ENCODE results near the gene EFL1. TPM values are rescaled to one million over a fixed set of nuclear protein-coding genes. Genes with fewer than 3 reads are reported as not detected.
"Not testable (repeated sequence)": the region's sequence is repeated elsewhere in the genome, so short reads cannot be mapped to it uniquely, and the experiment has no call there.

The EFL1 gene
- total and polyA plus RNA-seq, 7 donors, result 9.2 to 19.7 (median 13.1) TPM

GRCh38 chr15:82245956-82246355 is 16.6 kb downstream of the EFL1 start:
- ATAC-seq; intact Hi-C loops (cut with DNase I); H3K9me3 ChIP-seq; DNase-seq; H3K4me3 ChIP-seq; H3K4me1 ChIP-seq; H3K27me3 ChIP-seq (ENCODE audit: insufficient read depth in 3 of 3, low read length in 2 of 3); H3K27ac ChIP-seq: not testable (repeated sequence)
- 93 to 96% (median 95%) methylated on average over 5 of the region's 5 CpGs for WGBS, 3 donors
- peaks cover 0 to 34% of the 10 kb centered on the region in 2 donors for H3K36me3 ChIP-seq (ENCODE audit: insufficient read depth in 1 of 2, low read depth in 1 of 2)

GRCh38 chr15:82243644-82244043 is 18.9 kb downstream of the EFL1 start:
- 79 to 97% (median 80%) methylated on average over 3 of the region's 5 CpGs for WGBS, 3 donors
- H3K27me3 ChIP-seq (ENCODE audit: insufficient read depth in 3 of 3, low read length in 2 of 3); H3K27ac ChIP-seq; DNase-seq; H3K9me3 ChIP-seq; intact Hi-C loops (cut with DNase I); H3K4me1 ChIP-seq; H3K4me3 ChIP-seq; ATAC-seq: not testable (repeated sequence)
- peaks cover 3 to 44% of the 10 kb centered on the region in 2 donors for H3K36me3 ChIP-seq (ENCODE audit: insufficient read depth in 1 of 2, low read depth in 1 of 2)

DNA sequence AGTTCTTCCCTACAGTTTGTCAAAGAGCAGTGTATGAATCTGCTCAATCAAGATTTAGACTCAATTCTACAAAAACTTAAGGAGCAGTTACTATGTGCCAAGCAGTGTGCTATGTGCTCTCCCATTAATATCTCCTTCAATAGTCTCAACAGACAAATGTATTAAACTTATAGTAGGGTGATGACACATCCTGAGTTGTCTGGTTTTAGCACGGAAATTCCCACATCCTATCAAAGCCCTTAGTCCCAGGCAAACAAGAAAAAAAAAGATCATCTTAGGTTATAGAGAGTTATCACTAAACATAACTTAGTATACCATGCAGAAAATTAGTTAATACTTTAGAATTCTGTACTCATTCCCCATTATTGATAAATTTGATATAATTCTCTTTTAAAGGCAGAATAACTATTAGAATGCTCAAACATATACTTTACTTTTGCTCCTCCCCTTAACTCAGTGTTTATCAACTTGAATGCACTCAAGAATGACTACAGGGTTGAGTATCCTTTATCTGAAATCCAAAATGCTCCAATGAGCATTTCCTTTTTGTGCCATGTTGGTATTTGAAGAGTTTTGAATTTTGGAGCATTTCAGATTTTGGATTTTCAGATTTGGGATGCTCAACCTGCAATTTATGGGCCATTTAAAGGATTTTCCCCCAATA is 20.6 kb downstream of the EFL1 start:
- intact Hi-C loops (cut with DNase I); ATAC-seq; H3K27me3 ChIP-seq (ENCODE audit: insufficient read depth in 3 of 3, low read length in 2 of 3); H3K4me3 ChIP-seq; H3K4me1 ChIP-seq; H3K9me3 ChIP-seq; DNase-seq; H3K27ac ChIP-seq: not testable (repeated sequence)
- WGBS, 3 donors, result 93 to 95% (median 94%) methylated on average over 1 of the region's 1 CpG
- peaks cover 3 to 57% of the 10 kb centered on the region in 2 donors for H3K36me3 ChIP-seq (ENCODE audit: insufficient read depth in 1 of 2, low read depth in 1 of 2)

DNA sequence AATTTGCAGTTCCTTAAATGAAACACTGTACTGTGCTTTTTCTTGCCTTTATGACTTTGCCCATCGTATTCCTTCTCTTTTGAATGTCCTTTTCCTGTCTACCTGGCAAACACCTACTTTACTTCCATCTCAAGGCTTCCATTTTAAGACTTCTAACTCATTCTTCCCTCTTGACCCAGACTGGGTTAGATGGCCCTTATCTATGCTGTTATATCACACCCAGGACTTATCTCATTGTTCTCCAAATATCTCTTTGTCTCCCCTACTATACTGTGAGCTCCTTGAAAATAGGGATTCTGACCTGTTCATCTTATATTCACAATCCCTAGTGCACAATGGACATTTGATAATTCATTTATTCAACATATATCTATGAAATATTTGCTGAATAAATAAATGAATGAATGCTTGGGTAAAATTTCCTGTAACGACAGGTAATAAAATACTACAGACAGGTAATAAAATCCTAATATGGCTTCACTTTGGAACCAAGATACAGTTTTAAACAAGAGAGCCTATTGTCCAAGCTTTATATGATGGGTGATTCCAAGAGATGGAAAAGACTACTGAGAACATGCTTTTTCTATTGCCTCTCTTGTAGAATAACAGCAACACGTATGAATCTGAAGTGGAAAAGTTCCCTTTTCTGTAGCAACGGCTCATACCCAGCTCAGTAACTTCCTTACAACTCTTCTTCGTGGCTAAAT is 22.7 kb downstream of the EFL1 start:
- H3K9me3 ChIP-seq, result no peaks in the 10 kb centered on the region
- no peak overlapping the region for H3K27ac ChIP-seq
- DNase-seq (no peak), ATAC-seq (no peak)
- no peak for TF ChIP-seq CTCF (IDR thresholded peaks at IDR 0.05)
- intact Hi-C loops (cut with DNase I), result loop anchor here in 1 of 2 donors (5.0 kb wide), 1 partner anchor 103 kb away; no protein-coding TSS in a partner anchor
- no peak overlapping the region for H3K4me3 ChIP-seq
- WGBS, 3 donors, result 95 to 98% (median 97%) methylated on average over 5 of the region's 5 CpGs
- H3K4me1 ChIP-seq, result no peaks in the 10 kb centered on the region
- H3K27me3 ChIP-seq (ENCODE audit: insufficient read depth in 3 of 3, low read length in 2 of 3), result no peaks in the 10 kb centered on the region
- H3K36me3 ChIP-seq (ENCODE audit: insufficient read depth in 1 of 2, low read depth in 1 of 2), result peaks cover 3 to 60% of the 10 kb centered on the region in 2 donors

DNA sequence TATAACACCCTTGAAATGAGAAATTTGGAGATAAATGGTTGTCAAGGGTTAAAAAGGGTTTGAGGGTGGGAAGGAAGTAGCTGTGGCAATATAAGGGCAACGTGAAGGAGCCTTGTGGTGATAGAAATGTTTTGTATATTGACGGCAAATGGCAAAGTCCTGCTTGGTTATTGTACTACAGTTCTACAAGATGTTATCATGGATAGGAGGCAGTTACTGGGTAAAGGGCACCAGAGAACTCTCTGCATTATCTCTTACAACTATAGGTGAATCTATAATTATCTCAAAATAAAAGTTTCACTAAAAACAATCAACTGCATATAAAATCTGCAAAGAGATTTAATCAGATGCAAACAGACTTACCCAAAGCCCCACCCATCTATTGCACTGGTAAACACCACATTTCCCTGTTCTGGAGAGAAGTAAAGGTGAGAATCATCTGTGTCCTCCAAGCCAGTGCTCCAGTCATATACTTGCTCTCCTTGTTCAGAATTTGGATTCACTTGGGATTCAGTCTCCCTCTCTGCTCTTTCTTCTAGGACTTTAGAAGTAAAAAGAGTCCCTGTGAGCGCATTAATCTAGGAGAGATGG is 24.5 kb downstream of the EFL1 start:
- not testable (repeated sequence) for H3K9me3 ChIP-seq; DNase-seq; H3K27ac ChIP-seq; H3K4me3 ChIP-seq; ATAC-seq; H3K27me3 ChIP-seq (ENCODE audit: insufficient read depth in 3 of 3, low read length in 2 of 3); H3K4me1 ChIP-seq
- 57 to 70% (median 68%) methylated on average over 2 of the region's 3 CpGs for WGBS, 3 donors
- H3K36me3 ChIP-seq (ENCODE audit: insufficient read depth in 1 of 2, low read depth in 1 of 2), result peaks cover 3 to 52% of the 10 kb centered on the region in 2 donors
- intact Hi-C loops (cut with DNase I), result loop anchor here in 1 of 2 donors (5.0 kb wide), 1 partner anchor 101 kb away; no protein-coding TSS in a partner anchor

DNA sequence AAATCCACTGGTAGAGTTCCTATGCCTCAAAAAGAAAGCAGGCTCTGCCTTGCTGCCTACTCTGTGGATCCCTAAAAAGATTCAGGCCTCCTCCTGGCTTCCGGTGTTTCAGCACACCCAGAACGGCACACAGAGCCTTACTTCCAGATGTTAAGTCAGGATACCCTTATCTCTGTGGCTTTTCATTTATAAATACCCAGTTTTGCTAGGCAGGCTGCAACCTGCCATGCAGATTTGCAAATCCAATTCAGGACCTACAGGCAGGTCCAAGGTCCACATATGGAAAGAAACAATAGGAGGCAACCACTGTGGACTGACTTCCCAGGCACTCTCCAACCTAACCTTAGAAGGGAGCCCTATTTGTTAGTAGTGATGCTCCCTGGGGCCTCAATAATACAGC is 30.7 kb downstream of the EFL1 start:
- intact Hi-C loops (cut with DNase I), result no loop called here
- DNase-seq, result no peak
- no peak for TF ChIP-seq CTCF (IDR thresholded peaks at IDR 0.05)
- WGBS, 3 donors, result 92 to 94% (median 93%) methylated on average over 2 of the region's 2 CpGs
- Histone ChIP-seq H3K27me3 (ENCODE audit: insufficient read depth in 3 of 3, low read length in 2 of 3) (no peaks in the 10 kb centered on the region), H3K9me3 (no peaks in the 10 kb centered on the region), H3K4me1 (no peaks in the 10 kb centered on the region), H3K27ac (no peak overlapping the region), H3K4me3 (no peak overlapping the region), H3K36me3 (ENCODE audit: insufficient read depth in 1 of 2, low read depth in 1 of 2) (peaks cover 0 to 56% of the 10 kb centered on the region in 2 donors)
- no peak for ATAC-seq
